Loucy (cell line): Measurements from ENCODE around the gene MUSK.

Experiments
- EZH2phosphoT487 ChIP-seq: fragments of 200-600 bp; IDR thresholded peaks from 2 replicates; pipeline ENCODE4 v1.6.1; 2018; ENCODE audit warnings: antibody characterized with exemption, mild to moderate bottlenecking, moderate library complexity, borderline replicate concordance
- TF ChIP-seq, protein P1 (sequence below): fragments of 200-600 bp; sonication (generic); conservative IDR thresholded peaks from 2 replicates; pipeline ENCODE4 v1.5.1; 2014; ENCODE audit warnings: mild to moderate bottlenecking, antibody characterized with exemption, low read length

DNA sequence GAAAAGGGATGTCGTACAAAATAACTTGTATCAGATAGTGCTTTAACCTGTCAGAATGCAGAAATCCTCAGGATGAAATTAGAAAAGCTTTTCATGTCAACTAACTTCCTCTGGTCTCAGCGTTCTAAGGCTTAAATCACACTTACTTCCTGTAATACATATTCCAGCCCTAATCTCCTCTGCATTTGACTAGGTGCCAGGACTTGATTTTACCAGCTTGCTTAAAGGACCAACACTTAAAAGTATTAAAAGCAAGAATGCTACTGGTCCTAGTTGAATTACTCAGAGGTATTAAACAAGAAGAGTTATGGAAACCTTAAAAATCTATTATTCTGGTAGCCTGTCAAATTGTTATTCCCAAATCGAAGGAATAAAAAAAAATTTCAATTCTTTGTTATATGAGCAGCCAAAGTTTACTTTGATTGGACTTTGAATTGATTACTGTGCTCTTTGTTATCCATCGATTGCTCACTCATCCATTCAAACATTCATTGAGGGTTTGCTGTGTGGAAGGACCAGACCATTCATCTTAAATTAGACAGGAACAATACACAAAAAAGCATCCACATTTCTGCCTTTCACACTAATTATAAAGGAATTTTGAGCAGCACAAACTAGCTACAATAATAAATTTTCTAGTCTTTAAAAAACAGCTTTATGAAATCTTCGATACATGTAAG lies 108.7 kb downstream of the MUSK start:
- TF ChIP-seq, protein P1, sequence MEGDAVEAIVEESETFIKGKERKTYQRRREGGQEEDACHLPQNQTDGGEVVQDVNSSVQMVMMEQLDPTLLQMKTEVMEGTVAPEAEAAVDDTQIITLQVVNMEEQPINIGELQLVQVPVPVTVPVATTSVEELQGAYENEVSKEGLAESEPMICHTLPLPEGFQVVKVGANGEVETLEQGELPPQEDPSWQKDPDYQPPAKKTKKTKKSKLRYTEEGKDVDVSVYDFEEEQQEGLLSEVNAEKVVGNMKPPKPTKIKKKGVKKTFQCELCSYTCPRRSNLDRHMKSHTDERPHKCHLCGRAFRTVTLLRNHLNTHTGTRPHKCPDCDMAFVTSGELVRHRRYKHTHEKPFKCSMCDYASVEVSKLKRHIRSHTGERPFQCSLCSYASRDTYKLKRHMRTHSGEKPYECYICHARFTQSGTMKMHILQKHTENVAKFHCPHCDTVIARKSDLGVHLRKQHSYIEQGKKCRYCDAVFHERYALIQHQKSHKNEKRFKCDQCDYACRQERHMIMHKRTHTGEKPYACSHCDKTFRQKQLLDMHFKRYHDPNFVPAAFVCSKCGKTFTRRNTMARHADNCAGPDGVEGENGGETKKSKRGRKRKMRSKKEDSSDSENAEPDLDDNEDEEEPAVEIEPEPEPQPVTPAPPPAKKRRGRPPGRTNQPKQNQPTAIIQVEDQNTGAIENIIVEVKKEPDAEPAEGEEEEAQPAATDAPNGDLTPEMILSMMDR, result no peak
- TF ChIP-seq EZH2phosphoT487, result no peak
